HG03469 (cell line): ENCODE measurements around the gene SPATA9.
A peak's percentile ranks its signal among the peaks of the same experiment; 100 is the strongest.
"Not testable (repeated sequence)": the region's sequence is repeated elsewhere in the genome, so short reads cannot be mapped to it uniquely, and the experiment has no call there.

Experiments
- ATAC-seq: cut with Tn5 transposase; IDR thresholded peaks from one replicate; pipeline ENCODE4 v1.9.1; 2021; ENCODE audit warnings: mild to moderate bottlenecking, moderate library complexity, moderate number of reproducible peaks; ENCODE audit not compliant: unreplicated experiment

SPATA9 gene

DNA sequence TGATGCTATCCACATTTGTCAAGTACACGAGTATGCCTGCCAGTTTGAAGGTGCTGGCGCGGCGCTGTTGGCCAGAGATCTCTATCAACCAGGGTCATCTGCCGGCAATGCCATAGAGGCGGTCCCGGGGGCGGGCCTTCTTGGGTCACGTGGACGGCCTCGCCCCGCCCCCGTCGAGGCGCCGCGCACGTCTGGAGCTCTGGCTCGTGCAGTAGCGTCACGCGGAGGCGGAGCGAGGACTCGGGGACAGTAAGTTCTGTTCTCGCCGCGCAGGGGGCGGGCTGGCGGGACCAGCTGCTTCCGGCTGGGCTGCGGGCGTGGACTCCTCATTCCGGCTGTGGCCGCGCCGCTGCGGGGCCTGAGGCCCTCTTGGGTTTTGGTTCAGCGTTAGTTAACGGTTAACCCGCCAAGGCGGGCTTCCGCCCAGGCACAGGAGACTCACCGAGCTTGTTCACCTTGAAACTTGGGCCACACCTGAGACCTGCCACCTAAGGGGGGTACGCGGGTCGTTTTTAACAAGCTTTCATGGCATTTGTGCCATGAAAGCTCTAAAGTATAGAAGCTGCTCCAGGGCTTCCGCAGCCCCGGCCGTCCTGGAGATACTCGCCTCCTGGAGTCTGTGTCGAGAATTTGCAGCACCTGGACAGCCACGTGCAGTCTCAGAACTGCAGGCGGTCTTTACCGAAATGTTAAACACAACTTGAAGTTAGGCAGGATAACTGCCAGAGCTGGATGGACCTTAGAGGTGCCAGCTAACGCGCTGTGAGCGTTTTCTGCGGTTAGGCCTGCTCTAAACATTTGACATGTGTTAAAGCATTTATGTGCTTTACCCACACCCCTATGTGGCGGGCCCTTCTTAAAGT lies 36.0 kb downstream of the SPATA9 start, which contains the start of gene RFESD:
TSS of gene RFESD (plus strand) at position 209 of the 863 bp plus-strand sequence. CDS start 5,495 bp downstream, outside the sequence.
- peak; percentile 91 for ATAC-seq

DNA sequence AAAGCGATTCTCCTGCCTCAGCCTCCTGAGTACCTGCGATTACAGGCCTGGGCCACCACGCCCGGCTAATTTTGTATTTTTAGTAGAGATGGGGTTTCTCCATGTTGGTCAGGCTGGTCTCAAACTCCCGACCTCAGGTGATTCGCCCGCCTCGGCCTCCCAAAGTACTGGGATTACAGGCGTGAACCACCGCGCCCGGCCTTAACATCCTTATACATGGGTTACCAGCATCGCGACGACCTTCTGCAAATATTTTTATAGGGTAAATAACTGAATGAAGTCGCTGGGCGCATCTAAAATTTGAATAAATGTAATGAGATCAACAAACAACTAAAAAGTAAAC lies 36.6 kb downstream of the SPATA9 start:
- ATAC-seq, result not testable (repeated sequence)

DNA sequence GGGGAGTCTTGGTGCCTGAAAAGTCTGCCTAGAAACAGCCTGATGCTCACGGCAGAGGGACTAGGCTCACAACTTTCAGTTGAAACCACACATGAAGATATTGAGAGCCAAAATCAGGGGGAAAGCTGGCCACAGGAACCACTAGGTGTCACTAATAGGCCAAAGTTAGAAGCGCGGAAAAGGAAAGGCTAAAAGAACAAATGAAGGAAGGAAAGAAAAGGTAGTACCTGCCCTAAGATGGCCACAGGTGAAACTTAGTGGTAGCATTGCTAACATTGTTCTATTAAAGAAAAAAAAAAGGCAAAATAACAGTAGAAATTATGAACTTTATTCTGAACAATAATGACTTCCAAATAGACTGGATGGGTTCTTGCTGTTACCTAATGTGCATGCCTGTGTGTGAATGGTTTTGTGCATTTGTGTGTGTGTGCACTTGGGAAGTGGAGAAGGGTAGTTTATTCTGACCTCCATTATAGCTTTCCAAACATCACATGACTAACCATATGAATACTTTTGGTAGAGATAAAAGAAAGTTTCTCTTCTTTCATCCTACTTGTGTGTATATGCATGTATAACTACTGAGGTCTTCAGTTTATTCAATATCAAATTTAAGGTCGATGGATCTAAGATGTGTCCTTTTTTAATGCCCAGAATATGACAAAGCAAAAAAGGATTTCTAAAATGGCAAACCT lies 38.3 kb downstream of the SPATA9 start:
- ATAC-seq, result no peak

DNA sequence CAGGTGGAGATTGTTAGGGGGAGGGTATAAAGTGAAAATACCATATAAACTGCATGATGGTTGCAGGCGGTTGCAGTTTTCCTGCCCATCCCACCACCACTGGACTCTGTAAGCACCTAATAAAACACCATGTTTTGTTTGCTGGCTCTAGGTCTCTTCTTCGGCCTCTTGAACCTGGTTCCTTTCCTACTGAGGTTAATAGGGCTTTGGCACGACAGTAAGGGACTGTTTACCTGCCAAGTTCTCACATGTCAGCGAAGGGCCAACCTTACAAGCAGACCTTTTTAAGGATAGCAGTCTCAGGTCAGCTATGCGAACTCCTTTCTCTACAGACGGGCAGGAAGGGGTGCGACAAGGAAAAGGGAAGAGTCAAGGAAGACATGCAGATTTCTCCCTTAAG lies 39.6 kb downstream of the SPATA9 start:
- no peak for ATAC-seq

DNA sequence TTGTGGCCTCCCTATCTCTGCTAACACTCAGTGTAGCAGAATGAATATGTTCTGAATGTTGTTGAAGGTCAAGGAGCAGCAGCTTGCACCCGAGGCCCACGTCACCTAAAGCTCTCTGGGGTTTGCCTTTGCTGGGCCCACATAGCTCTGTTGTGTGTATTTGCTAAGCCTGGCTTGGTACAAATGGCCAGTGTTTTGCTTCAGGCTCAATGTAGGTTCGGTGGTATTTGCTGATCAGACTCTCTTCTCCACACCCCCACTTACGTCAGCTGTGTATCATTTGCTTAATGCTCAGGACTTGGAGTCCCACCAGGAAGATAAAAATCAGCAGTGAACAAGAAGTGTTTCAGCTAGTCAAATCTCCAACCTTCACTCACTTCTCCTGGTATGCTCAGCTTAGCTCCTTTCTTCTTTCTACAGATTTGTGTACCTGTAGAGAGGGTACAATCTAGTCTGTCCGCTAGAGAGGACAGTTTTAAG lies 41.0 kb downstream of the SPATA9 start:
- ATAC-seq, result no peak

DNA sequence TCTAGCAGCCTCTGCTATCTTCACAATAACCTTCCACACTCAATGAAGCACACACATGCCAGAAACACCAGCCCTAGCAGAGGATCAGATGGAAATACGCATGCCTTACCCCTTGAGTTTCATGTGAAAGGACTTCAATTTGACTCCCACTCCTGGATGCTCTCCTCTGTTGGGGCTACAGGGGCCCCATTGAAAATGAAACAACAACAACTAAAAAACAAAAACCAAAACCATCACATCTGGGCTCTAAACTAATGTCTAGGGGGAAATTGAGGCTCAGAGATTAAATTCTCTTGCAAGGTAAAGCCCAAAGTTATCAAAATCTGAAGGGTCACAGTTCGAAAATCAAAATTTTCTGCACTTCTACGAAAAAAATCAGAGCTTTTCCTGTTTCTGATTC lies 44.2 kb downstream of the SPATA9 start:
- ATAC-seq, result no peak

DNA sequence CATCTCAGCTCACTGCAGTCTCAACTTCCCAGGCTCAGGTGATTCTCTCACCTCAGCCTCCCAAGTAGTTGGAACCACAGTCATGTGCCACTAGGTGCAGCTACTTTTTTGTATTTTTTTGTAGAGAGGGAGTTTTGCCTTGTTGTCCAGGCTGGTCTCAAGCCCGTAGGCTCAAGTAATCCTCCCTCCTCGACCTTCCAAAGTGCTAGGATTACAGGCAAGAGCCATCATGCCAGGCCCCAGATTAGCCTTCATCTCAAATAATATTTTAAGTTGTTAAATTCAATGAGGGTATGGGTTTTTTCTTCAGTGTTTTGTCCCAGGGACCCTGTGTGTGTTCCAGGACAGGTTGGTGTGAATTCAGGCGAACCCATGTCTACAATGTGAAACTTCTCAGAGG lies 48.7 kb downstream of the SPATA9 start:
- ATAC-seq, result no peak

DNA sequence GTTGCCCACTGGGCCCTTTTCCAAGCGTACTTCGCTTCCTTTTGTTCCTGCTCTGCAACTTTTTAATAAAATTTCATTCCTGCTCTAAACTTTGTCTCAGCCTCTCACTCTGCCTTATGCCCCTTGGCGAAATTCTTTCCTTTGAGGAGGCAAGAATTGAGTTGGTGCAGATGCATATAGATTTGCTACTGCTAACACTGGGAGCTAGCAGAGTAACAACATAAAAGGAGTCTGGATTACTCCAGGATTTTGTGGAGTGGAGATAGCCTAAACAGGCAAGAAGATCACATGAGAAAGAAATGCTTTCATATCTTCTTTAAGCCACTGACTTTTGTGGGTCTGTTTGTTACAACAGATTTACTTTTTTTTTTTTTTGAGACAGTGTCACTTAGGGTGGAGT lies 49.1 kb downstream of the SPATA9 start:
- no peak for ATAC-seq

DNA sequence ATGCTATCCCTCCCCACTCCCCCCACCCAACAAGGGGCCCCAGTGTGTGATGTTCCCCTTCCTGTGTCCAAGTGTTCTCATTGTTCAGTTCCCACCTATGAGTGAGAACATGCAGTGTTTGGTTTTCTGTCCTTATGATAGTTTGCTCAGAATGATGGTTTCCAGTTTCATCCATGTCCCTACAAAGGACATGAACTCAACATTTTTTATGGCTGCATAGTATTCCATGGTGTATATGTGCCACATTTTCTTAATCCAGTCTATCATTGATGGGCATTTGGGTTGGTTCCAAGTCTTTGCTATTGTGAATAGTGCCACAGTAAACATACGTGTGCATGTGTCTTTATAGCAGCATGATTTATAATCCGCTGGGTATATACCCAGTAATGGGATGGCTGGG lies 49.8 kb downstream of the SPATA9 start:
- ATAC-seq, result not testable (repeated sequence)

DNA sequence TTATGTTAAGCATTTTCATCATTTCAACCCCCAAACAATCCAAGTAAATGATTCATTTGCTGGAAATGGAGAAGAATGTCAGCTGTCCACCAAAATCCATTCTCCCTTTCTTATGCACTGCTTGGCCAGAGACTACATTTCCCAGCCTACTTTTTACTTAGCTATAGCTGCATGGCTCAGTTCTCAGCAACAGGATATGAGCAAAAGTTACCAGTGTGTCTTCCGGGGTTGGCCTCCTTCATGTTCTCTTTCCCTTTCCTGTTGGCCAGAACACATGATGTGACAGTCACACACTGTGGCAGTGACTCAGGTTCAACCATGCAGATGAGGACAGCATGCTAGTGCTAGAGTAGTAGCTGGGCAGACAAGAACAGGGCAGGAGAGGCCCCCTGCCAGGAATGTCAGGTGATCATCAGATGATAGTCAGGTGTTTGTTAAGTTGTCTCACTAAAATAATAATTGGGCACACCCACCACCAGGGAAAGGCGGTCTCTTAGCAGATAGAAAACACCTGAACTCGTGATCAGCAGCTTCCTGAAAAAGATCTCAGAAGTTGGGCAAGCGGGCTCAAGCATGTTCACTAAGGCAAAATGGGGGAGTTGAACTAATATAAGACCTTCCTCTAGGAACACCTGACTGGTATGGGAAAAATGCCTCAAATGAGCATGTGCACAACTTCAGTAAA lies 50.7 kb downstream of the SPATA9 start:
- peak; percentile 88 for ATAC-seq

DNA sequence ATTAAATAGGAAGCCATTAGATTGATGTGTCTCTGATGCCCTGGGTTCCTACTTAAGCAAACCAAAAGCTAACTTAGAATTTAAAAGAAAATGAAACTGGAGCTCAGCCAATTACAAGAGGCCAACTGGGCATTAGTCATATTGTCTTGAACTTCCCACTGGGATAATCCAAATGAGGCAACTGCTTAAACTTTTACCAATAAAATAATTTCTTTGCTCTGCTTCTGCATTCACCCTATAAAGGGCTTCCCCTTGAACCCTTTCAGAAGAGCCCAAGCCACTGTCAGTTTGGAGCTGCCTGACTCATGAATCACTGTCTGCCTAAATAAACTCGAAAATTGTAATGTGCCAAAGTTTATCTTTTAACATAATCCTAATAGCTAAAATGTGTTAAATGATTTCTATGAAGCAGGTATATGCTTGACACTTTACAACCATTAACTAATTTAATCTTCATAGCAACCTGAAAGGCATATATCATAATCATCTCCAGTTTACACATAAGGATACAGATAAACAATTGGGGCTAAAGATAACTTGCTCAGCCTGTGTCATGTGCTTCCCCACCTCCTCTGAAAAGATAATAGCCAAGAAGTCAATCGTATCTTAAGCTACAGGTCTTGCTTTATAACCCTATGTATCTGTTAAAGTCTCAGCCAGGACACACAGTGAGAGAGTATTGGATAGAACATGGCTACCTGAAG lies 51.4 kb downstream of the SPATA9 start:
- no peak for ATAC-seq

DNA sequence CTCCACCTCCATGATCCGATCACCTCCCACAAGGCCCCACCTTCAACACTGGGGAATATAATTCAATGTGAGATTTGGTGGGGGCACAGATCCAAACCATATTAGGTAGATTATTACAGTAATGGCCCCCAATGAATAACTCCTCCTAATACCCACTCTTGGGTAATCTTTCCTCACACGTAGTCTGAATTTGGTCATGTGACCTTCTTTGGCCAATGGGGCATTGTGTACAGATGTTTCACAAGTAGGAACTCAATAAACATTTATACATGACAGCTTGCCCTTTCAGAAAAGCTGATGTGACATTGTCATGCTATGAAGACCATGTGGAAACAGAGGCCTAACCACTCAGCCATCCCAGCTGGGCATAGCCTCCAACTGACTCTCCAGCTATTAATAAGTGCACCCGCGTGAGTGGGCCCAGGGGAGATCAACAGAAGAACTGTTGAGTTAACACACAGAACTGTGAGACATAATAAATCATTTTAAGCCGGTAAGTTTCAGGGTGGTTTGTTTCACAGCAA lies 52.3 kb downstream of the SPATA9 start:
- no peak for ATAC-seq

DNA sequence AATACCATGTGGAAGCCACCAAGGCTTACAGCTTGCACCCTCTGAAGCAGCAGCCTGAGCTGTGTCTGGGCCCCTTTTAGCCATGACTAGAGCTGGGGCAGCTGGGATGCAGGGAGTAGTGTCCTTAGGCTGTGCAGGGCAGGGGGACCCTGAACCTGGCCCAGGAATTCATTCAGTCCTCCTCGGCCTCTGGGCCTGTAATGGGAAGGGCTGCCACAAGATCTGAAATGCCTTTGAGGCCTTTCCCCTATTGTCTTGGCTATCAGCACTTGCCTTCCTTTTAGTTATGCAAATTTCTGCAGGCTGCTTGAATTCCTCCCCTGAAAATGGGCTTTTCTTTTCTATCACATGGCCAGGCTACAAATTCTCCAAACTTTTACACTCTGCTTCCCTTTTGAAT lies 53.9 kb downstream of the SPATA9 start:
- ATAC-seq, result no peak

DNA sequence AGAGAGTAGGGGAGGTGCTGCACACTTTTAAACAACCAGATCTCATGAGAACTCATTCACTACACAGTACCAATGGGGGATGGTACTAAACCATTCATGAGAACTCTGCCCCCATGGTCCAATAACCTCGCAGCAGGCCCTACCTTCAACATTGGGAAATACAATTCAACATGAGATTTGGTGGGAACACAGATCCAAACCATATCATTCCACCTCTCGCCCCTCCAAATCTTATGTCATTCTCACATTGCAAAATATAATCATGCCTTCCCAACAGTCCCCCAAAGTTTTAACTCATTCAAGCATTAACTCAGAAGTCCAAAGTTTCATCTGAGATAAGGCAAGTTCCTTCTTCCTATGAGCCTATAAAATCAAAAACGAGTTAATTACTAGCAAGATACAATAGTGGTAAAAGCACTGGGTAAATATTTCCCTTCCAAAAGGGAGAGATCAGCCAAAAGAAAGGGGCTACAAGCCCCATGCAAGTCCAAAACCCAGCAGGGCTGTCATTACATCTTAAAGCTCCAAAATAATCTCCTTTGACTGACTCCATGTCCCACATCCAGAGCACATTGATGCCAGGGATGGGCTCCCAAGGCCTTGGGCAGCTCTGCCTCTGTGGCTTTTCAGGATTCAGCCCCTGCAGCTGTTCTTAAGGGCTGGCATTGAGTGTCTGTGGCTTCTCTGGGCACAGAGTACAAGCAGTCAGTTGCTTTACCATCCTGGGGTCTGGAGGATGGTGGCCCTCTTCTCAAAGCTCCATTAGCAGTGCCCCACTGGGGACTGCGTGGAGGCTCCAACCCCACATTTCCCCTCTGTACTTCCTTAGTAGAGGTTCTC lies 54.6 kb downstream of the SPATA9 start:
- ATAC-seq, result no peak

DNA sequence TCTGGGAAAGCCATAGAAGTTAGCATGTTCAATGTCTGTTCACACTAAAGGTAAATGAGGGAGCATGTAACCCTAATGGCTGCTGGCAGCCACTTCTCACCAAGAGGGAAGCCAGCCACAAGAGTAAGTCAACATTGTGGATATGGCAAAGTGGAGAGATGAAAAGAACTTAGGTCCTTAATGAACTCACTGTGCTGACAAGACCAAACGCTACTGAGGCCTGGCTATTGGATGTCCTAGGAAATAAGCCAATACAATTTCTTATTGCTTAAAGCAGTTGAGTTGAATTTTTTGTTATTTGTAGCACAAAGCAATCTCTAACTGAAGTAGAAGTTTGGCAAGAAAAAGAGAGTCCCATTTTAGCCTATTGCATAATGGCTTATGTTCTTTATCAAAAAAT lies 56.1 kb downstream of the SPATA9 start:
- no peak for ATAC-seq

DNA sequence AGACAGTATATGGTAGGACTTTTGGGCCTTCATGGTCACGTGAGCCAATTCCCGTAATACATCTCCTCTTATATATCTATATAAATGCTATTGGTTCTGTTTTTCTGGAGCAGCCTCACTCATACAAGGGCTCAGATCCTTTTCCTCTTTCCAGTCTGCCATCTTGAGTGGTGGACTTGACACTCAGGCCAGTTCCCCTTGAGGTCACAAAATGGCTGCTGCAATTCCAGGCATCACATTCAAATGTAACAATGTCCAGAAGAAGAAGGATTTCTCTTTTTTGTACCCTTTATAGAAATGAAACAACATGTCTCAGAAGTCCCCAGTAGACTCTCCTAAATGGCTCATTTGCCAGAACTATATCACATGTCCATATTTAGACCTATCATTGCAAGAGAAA lies 58.4 kb downstream of the SPATA9 start:
- ATAC-seq, result no peak

DNA sequence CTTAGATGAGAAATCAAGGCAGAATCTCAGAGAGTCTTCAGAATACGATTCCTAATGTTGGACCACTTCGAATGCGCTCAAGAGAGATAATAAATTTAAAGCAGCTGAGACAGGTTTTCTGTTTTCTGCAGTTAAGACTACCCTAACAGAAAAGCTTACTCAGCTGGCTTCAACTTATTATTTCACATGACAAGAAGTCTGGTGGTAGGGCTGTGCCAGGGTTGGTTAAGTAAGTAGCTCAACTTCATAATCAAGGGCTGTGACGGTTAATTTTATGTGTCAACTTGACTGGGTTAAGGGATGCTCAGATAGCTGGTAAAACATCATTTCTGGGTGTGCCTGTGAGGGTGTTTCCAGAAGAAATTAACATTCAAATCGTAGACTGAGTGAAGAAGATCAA lies 59.1 kb downstream of the SPATA9 start:
- ATAC-seq, result no peak

DNA sequence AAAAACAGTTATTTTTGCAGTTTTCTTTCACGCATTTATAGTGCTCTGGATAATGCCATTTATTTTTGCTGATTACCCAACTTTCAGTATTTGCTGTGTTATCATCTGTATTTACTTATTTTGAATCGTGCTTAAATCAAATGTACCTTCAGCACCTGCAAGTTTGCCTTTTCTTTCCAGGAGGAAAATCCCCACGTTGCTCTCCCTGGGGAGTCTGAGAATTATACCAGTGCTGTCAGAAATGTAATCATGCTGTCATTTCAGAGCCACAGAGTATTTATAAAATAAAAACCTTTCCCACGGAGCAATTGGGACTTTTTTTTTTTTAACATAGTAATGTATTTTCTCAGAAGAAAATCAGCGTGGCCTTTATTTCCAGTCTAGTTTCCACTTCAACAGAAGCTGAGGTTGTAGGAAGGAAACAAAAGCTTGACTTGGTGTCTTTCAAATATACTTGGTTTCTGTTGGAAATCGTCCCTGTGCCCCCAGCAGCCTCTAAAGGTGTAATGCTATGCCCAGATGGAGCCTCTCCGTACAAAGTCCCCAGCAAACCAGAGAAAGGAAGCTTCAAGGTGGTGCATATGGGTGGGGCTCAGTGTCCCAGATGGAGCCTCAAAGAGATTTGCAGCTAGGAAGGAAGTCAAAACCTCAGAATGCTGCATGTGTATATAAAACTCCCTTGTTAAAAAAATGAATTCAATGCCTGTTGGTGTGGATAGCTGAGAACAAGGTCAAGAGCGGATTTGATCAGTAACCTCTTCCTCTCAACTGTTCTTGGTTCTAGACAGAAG lies 60.8 kb downstream of the SPATA9 start:
- no peak for ATAC-seq
